CD8-positive, alpha-beta memory T cell (primary cell): ENCODE results near the gene TP53I11. TPM values are rescaled to one million over a fixed set of nuclear protein-coding genes. Genes with fewer than 3 reads are reported as not detected.
A peak's percentile ranks its signal among the peaks of the same experiment; 100 is the strongest.

Experiments used
- CTCF ChIA-PET: fragments of 350-600 bp; sonication (Branson Sonifier 250); formaldehyde crosslinking; loops from one replicate; lab custom pipeline; 2021; ENCODE audit warnings: antibody characterized with exemption; lab: Charles Lee
- POLR2A ChIA-PET: fragments of 350-600 bp; sonication (Branson Sonifier 250); formaldehyde crosslinking; loops from one replicate; lab custom pipeline; 2021; ENCODE audit warnings: antibody characterized with exemption; lab: Charles Lee
- DNase-seq, 5 donors: peaks; one replicate each; pipeline versions ENCODE4 v3.0.0 to v3.0.0-alpha.2; 2020 to 2022; ENCODE audit warnings: mixed read lengths in 1 of 5
- H3K27ac ChIP-seq: one replicate; pipeline ENCODE4 v1.7.0; 2013; ENCODE audit warnings: low read depth, mild to moderate bottlenecking, low read length, moderate library complexity
- H3K27me3 ChIP-seq: 2 replicates; pipeline ENCODE4 v1.7.0; 2013; ENCODE audit warnings: low read length, mild to moderate bottlenecking; ENCODE audit not compliant: insufficient read depth, poor library complexity, severe bottlenecking
- H3K36me3 ChIP-seq: 2 replicates; pipeline ENCODE4 v1.7.0; 2013; ENCODE audit warnings: mild to moderate bottlenecking, low read length, moderate library complexity; ENCODE audit not compliant: insufficient read depth
- H3K4me1 ChIP-seq: 2 replicates; pipeline ENCODE4 v1.7.0; 2013; ENCODE audit warnings: mild to moderate bottlenecking, low read length, moderate library complexity; ENCODE audit not compliant: insufficient read depth
- H3K4me3 ChIP-seq: 2 replicates; pipeline ENCODE4 v1.7.0; 2013; ENCODE audit warnings: mild to moderate bottlenecking, low read length
- H3K9me3 ChIP-seq: 2 replicates; pipeline ENCODE4 v1.7.0; 2013; ENCODE audit warnings: mild to moderate bottlenecking, low read length
- H3K27ac Mint-ChIP-seq, 8 donors: one replicate each; pipeline ENCODE4 v1.8.0; 2020 to 2021; ENCODE audit warnings: mixed read lengths in 8 of 8, mild to moderate bottlenecking in 6 of 8, inconsistent platforms in 3 of 8, moderate library complexity in 3 of 8
- H3K27me3 Mint-ChIP-seq, 2 donors: one replicate each; pipeline ENCODE4 v1.8.0; 2020 to 2021; ENCODE audit warnings: mixed read lengths in 2 of 2, mild to moderate bottlenecking in 1 of 2, moderate library complexity in 1 of 2
- H3K36me3 Mint-ChIP-seq, 3 donors: one replicate each; pipeline ENCODE4 v1.8.0; 2020 to 2021; ENCODE audit warnings: mixed read lengths in 3 of 3, inconsistent platforms in 1 of 3, mild to moderate bottlenecking in 1 of 3
- H3K4me1 Mint-ChIP-seq, 3 donors: one replicate each; pipeline ENCODE4 v1.8.0; 2020 to 2021; ENCODE audit warnings: mixed read lengths in 3 of 3, inconsistent platforms in 1 of 3, mild to moderate bottlenecking in 1 of 3
- H3K4me3 Mint-ChIP-seq, 7 donors: one replicate each; pipeline ENCODE4 v1.8.0; 2020 to 2021; ENCODE audit warnings: mixed read lengths in 7 of 7, mild to moderate bottlenecking in 6 of 7, moderate library complexity in 4 of 7, inconsistent platforms in 2 of 7
- H3K9me3 Mint-ChIP-seq, 5 donors: one replicate each; pipeline ENCODE4 v1.8.0; 2020 to 2022; ENCODE audit warnings: mixed read lengths in 5 of 5, mild to moderate bottlenecking in 3 of 5, moderate library complexity in 2 of 5, inconsistent platforms in 1 of 5
- polyA plus RNA-seq: library from polyadenylated mRNA; unstranded; fragments of 300-500 nt; fragmentation: Illumina TruSeq; gene quantifications from one replicate; pipeline ENCODE4 v1.2.3, GENCODE V29; 2021
- total RNA-seq, 2 experiments: library from RNA; stranded (reverse); gene quantifications; one replicate each; pipeline ENCODE4 v1.2.3, GENCODE V29; 2021

Gene TP53I11
- total and polyA plus RNA-seq, 3 experiments from 2014 or later: 16.9 to 32.1 (median 18.1) TPM

GRCh38 chr11:44983786-44984185 is 33.1 kb upstream of the TP53I11 start:
- no peaks in the 10 kb centered on the region for H3K36me3 ChIP-seq
- H3K4me3 ChIP-seq: no peak overlapping the region
- no peaks in the 10 kb centered on the region for H3K9me3 Mint-ChIP-seq
- ChIA-PET POLR2A (no interaction called here), CTCF (interaction anchor here (1.1 to 1.2 kb wide), 2 partner anchors 48 to 120 kb away, joined by 3 read pairs; no protein-coding TSS in a partner anchor)
- no peak overlapping the region for H3K27ac ChIP-seq
- no peaks in the 10 kb centered on the region for H3K27me3 ChIP-seq
- peak overlapping the region in 2 of 7 donors; percentile 8 to 89 for H3K4me3 Mint-ChIP-seq
- H3K9me3 ChIP-seq: no peaks in the 10 kb centered on the region
- H3K27ac Mint-ChIP-seq: peak overlapping the region in 6 of 8 donors; percentile 47 to 71 (median 56)
- peaks cover 19 to 23% (median 20%) of the 10 kb centered on the region in 3 donors for H3K4me1 Mint-ChIP-seq
- DNase-seq: no peak
- peaks cover 27% of the 10 kb centered on the region for H3K4me1 ChIP-seq
- no peaks in the 10 kb centered on the region for H3K36me3 Mint-ChIP-seq
- H3K27me3 Mint-ChIP-seq: peaks cover 0 to 1% of the 10 kb centered on the region in 2 donors

- H3K27ac Mint-ChIP-seq: peak overlapping the region in 1 of 8 donors; percentile 72
- no peak overlapping the region for H3K4me3 ChIP-seq
- no peaks in the 10 kb centered on the region for H3K9me3 Mint-ChIP-seq
- peaks cover 0 to 1% of the 10 kb centered on the region in 2 donors for H3K27me3 Mint-ChIP-seq
- peaks cover 19 to 23% (median 20%) of the 10 kb centered on the region in 3 donors for H3K4me1 Mint-ChIP-seq
- no peaks in the 10 kb centered on the region for H3K27me3 ChIP-seq
- CTCF ChIA-PET: interaction anchor here (1.3 to 3.1 kb wide), 2 partner anchors 46 to 56 kb away, joined by 3 to 11 read pairs; no protein-coding TSS in a partner anchor
- H3K27ac ChIP-seq: no peak overlapping the region
- H3K36me3 Mint-ChIP-seq: no peaks in the 10 kb centered on the region
- H3K36me3 ChIP-seq: no peaks in the 10 kb centered on the region
- no peak overlapping the region for H3K4me3 Mint-ChIP-seq
- DNase-seq: peak in 1 of 5 donors; percentile 21
- no peaks in the 10 kb centered on the region for H3K9me3 ChIP-seq
- POLR2A ChIA-PET: no interaction called here
- peaks cover 39% of the 10 kb centered on the region for H3K4me1 ChIP-seq
These were observed 31.9 kb upstream of the TP53I11 start for GRCh38 chr11:44982496-44983062.

GRCh38 chr11:44980533-44981427 is 30.1 kb upstream of the TP53I11 start:
- Histone ChIP-seq H3K9me3 (no peaks in the 10 kb centered on the region), H3K4me3 (no peak overlapping the region), H3K27ac (no peak overlapping the region), H3K36me3 (no peaks in the 10 kb centered on the region), H3K27me3 (no peaks in the 10 kb centered on the region), H3K4me1 (peaks cover 47% of the 10 kb centered on the region)
- Mint-ChIP-seq H3K4me1 (peaks cover 16 to 26% (median 23%) of the 10 kb centered on the region in 3 donors), H3K27ac (peak overlapping the region in 3 of 8 donors; percentile 29 to 55 (median 31)), H3K36me3 (no peaks in the 10 kb centered on the region), H3K9me3 (no peaks in the 10 kb centered on the region), H3K4me3 (peak overlapping the region in 3 of 7 donors; percentile 18 to 55 (median 30)), H3K27me3 (no peaks in the 10 kb centered on the region)
- peak in 1 of 5 donors; percentile 47 for DNase-seq
- POLR2A ChIA-PET: no interaction called here
- CTCF ChIA-PET: interaction anchor here (0.9 to 3.1 kb wide), 4 partner anchors 12 to 120 kb away, joined by 3 to 11 read pairs (median 4); no protein-coding TSS in a partner anchor

- CTCF ChIA-PET: interaction anchor here (0.6 to 3.1 kb wide), 8 partner anchors 15 to 124 kb away, joined by 3 to 11 read pairs (median 3); no protein-coding TSS in a partner anchor
These were observed 29.1 kb upstream of the TP53I11 start for GRCh38 chr11:44979543-44980399.

GRCh38 chr11:44978961-44979331 is 28.3 kb upstream of the TP53I11 start:
- H3K36me3 ChIP-seq: no peaks in the 10 kb centered on the region
- ChIA-PET POLR2A (no interaction called here), CTCF (interaction anchor here (0.6 to 1.4 kb wide), 6 partner anchors 14 to 125 kb away, joined by 3 to 5 read pairs (median 3); no protein-coding TSS in a partner anchor)
- no peaks in the 10 kb centered on the region for H3K36me3 Mint-ChIP-seq
- no peak overlapping the region for H3K4me3 ChIP-seq
- no peak for DNase-seq
- H3K27ac Mint-ChIP-seq: peak overlapping the region in 2 of 8 donors; percentile 82 to 87
- H3K9me3 ChIP-seq: no peaks in the 10 kb centered on the region
- H3K4me1 ChIP-seq: peaks cover 47% of the 10 kb centered on the region
- H3K27ac ChIP-seq: no peak overlapping the region
- no peaks in the 10 kb centered on the region for H3K27me3 ChIP-seq
- H3K4me1 Mint-ChIP-seq: peaks cover 15 to 34% (median 33%) of the 10 kb centered on the region in 3 donors
- H3K4me3 Mint-ChIP-seq: peak overlapping the region in 2 of 7 donors; percentile 37 to 91
- H3K9me3 Mint-ChIP-seq: no peaks in the 10 kb centered on the region
- no peaks in the 10 kb centered on the region for H3K27me3 Mint-ChIP-seq

More at GRCh38 chr11:44979543-44980399, 29.1 kb upstream of the TP53I11 start:
- H3K27ac ChIP-seq: no peak overlapping the region
- Mint-ChIP-seq H3K27ac (peak overlapping the region in 5 of 8 donors; percentile 59 to 87 (median 72)), H3K4me1 (peaks cover 16 to 29% (median 28%) of the 10 kb centered on the region in 3 donors), H3K27me3 (no peaks in the 10 kb centered on the region), H3K36me3 (no peaks in the 10 kb centered on the region), H3K4me3 (peak overlapping the region in 4 of 7 donors; percentile 6 to 91 (median 51)), H3K9me3 (no peaks in the 10 kb centered on the region)
- H3K4me3 ChIP-seq: no peak overlapping the region
- peak in 1 of 5 donors; percentile 21 for DNase-seq
- peaks cover 47% of the 10 kb centered on the region for H3K4me1 ChIP-seq
- POLR2A ChIA-PET: no interaction called here
- H3K9me3 ChIP-seq: no peaks in the 10 kb centered on the region
- H3K27me3 ChIP-seq: no peaks in the 10 kb centered on the region
- H3K36me3 ChIP-seq: no peaks in the 10 kb centered on the region

- CTCF ChIA-PET: interaction anchor here (1.0 to 1.3 kb wide), 4 partner anchors 14 to 125 kb away, joined by 3 to 5 read pairs (median 4); no protein-coding TSS in a partner anchor
- no peak for DNase-seq
- Mint-ChIP-seq H3K9me3 (no peaks in the 10 kb centered on the region), H3K27me3 (no peaks in the 10 kb centered on the region), H3K4me3 (peak overlapping the region in 1 of 7 donors; percentile 37), H3K36me3 (no peaks in the 10 kb centered on the region), H3K27ac (peak overlapping the region in 1 of 8 donors; percentile 82), H3K4me1 (peaks cover 15 to 33% (median 33%) of the 10 kb centered on the region in 3 donors)
- no peaks in the 10 kb centered on the region for H3K27me3 ChIP-seq
- POLR2A ChIA-PET: no interaction called here
- peak overlapping the region; percentile 26 for H3K4me3 ChIP-seq
- no peaks in the 10 kb centered on the region for H3K9me3 ChIP-seq
- peaks cover 47% of the 10 kb centered on the region for H3K4me1 ChIP-seq
- H3K27ac ChIP-seq: no peak overlapping the region
- H3K36me3 ChIP-seq: no peaks in the 10 kb centered on the region
These were observed 27.7 kb upstream of the TP53I11 start for GRCh38 chr11:44978274-44978960.
